T-helper 1 cell treated with Interleukin-12 subunit alpha and Interleukin-12 subunit beta and Interleukin-4 antibody, amounts not matched to agents 30 ng/mL and 1 ng/mL, for 36 hours (primary cell): ENCODE results near the gene CDK5RAP3. TPM values are rescaled to one million over a fixed set of nuclear protein-coding genes. Genes with fewer than 3 reads are reported as not detected.
"Not testable (repeated sequence)": the region's sequence is repeated elsewhere in the genome, so short reads cannot be mapped to it uniquely, and the experiment has no call there.

ENCODE experiments used
- intact Hi-C: fragments of 100-400 bp; cut with micrococcal nuclease; formaldehyde crosslinking; loops from one replicate; pipeline ENCODE4 v1.15.1; 2024
- total RNA-seq: library from RNA; stranded (reverse); gene quantifications from 2 replicates; pipeline ENCODE4 v1.2.3, GENCODE V29; 2022

Gene CDK5RAP3
- 195 and 214 TPM in 2 replicates for total RNA-seq

DNA sequence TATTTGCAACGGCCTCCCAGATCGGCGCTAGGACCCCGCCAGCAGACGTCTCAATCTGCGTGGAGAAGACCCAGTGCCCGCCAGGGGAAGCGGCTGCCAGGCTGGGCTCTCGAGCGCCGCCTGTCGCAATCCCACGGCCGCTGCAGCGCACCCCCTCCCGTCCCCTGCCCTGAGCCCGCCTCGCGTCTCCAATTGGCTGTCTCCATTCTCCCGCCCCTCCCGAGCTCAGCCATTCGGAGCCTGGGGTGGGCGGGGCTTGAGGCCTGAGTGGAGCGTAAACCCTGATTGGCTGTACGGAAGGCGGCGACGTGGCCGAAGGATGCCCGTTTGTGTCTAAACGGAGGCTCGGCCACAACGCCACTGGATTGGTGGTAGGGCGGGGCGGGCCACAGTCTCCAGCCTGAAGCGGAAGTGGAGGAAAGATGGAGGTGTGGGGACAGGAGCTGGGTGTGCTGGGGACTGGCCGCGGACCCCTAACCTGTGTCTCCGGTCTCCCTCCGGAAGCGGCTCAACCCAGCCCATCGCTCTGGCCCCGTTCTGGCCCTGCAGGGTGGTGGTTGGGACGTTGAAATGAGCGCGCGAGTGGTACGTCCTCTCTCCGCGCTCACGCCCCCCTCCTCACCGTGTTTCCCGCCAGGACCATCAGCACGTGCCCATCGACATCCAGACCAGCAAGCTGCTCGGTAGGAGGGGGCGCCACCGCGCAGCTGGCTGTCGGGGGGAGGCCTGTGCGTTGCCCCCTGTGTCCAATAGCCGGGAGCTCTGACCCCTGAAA, at the start of gene CDK5RAP3:
TSS of gene CDK5RAP3 (plus strand) at position 389 of the 775 bp plus-strand sequence. CDS start at position 423, 34 bp downstream.
- intact Hi-C loops: loop anchor here (1.0 to 2.0 kb wide), 10 partner anchors 22 to 921 kb away; partner anchors contain the start of genes ATP5MC1, CBX1, LRRC46 and MRPL10

GRCh38 chr17:47924785-47925677, 45.9 kb upstream of the CDK5RAP3 start:
- intact Hi-C loops: no loop called here

GRCh38 chr17:47925678-47925988, 45.3 kb upstream of the CDK5RAP3 start:
- intact Hi-C loops: no loop called here

GRCh38 chr17:47927821-47928400, 43.0 kb upstream of the CDK5RAP3 start:
- intact Hi-C loops: no loop called here

DNA sequence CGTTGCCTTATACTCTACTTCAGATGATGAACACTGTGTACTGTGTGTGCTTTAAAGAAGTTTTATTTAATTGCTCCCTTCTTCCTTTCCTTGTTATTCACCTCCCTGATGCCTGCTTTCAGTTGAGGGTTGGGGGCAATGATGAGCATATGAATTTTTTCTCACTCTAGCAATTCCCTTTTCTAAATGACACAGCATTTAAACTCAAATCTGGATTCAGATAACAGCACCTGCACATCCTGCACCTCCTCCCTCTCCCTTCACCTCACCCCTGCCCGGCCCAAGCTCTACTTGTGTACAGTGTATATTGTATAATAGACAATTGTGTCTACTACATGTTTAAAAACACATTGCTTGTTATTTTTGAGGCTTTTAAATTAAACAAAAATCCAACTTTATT, 42.5 kb upstream of the CDK5RAP3 start:
- intact Hi-C loops: no loop called here

DNA sequence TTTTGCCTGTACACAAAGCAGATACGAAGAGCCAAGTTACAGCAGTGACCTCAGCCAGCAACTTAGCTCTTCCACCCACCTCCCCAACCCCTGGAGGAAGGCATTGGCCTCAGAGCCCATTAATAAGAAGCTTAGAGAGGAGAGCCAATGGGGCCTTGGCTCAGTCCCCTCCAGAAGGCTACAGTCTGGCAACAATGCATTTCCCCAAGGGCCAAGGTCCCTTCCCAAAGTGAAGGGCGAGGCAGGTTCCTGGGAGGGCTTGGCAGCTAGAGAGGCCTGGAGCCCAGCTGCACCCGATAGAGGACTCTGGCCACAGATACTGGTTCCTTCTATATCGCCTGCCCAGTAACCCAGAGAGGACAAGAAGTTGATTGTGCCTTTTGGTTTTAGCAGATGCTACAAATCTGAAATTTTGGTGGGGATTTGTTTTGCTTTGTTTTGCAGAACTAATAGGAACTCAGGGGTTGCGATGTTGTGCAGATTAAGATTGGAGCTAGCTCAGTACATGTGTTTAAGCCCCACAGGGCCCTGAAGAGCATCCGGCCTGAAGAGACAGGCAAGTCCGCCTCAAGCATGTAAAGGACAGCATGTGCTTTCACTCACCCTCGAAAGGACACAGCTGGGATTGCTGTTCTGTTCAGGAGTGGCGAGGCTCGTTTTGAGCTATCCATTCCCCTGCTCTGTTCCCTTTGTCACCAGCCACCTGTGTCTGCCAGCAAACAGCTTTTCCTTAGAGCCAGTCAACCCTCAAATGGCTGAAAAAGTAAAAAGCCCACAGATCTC, 41.5 kb upstream of the CDK5RAP3 start:
- intact Hi-C loops: no loop called here

DNA sequence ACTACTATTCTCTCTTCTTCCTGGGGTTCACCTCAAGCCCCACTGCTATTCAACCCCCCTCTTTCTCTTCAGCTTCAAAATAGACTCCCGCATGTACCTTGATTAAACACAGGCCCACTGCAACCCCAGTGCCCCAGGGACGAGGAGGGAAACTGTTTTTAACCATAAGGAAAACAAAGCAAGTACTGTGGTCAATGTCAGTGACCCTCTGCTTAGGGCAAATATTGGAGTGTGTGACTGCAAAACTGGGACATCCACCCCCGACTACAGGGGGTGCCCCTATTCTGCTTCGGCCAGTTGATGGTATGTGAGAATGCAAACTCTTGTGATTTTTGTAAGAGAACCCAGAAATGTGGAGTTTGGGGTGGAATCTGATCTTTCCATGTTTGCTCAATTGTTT, 39.1 kb upstream of the CDK5RAP3 start:
- intact Hi-C loops: no loop called here

- intact Hi-C loops: no loop called here
These were observed 36.1 kb upstream of the CDK5RAP3 start for GRCh38 chr17:47934856-47935255.

DNA sequence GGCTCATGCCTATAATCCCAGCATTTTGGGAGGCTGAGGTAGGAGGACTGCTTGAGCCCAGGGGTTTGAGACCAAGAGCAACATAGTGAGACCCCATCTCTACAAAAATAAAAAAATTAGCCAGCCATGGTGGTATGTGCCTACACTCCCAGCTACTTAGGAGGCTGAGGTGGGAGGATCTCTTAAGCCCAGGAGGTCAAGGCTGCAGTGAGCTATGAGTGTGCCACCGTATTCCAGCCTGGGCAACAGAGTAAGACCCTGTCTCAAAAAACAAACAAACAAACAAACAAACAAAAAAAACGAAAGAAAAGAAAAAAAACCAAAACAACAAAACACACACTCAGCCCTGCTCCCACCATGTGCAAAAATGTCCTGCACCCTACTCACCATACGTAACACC, 35.4 kb upstream of the CDK5RAP3 start:
- intact Hi-C loops: not testable (repeated sequence)

GRCh38 chr17:47935961-47936360, 35.0 kb upstream of the CDK5RAP3 start:
- intact Hi-C loops: no loop called here

- intact Hi-C loops: no loop called here
These were observed 33.0 kb upstream of the CDK5RAP3 start for GRCh38 chr17:47937941-47938340.

- intact Hi-C loops: loop anchor here (1.0 to 10.0 kb wide), 8 partner anchors 8 to 951 kb away; partner anchors contain the start of genes ATP5MC1, LRRC46, MRPL10 and NFE2L1
These were observed 29.4 kb upstream of the CDK5RAP3 start, which contains the start of gene PNPO for GRCh38 chr17:47941246-47942095. PNPO (plus strand) TSS chr17:47941571; CDS start chr17:47941676, 105 bp downstream.

DNA sequence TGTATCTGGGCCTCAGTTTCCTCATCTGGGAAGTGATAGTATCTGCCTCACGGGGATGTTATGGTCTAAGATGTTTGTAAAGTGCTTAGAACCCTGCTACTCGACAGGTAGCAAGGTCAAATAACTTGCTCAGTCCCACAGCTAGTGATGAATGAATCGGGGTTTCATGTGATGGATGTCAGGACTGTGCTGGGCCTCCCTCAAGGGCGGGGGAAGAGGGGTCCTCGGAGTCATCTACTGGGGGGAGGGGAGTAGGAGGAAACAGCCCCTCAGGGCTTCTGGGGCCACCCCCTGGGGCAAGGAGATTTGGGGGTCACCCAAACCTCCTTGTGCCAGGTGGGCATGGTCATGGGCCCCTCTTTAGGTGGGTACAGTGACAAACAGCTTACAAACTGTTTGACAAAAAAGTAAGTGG, 28.8 kb upstream of the CDK5RAP3 start:
- intact Hi-C loops: loop anchor here (10.0 kb wide), 1 partner anchor 903 kb away; no protein-coding TSS in a partner anchor

GRCh38 chr17:47942568-47942967, 28.3 kb upstream of the CDK5RAP3 start:
- intact Hi-C loops: loop anchor here (10.0 kb wide), 1 partner anchor 902 kb away; no protein-coding TSS in a partner anchor

- intact Hi-C loops: loop anchor here (5.0 to 10.0 kb wide), 2 partner anchors 162 to 900 kb away; partner anchors contain the start of gene SNX11
These were observed 25.8 kb upstream of the CDK5RAP3 start for GRCh38 chr17:47945080-47945479.

DNA sequence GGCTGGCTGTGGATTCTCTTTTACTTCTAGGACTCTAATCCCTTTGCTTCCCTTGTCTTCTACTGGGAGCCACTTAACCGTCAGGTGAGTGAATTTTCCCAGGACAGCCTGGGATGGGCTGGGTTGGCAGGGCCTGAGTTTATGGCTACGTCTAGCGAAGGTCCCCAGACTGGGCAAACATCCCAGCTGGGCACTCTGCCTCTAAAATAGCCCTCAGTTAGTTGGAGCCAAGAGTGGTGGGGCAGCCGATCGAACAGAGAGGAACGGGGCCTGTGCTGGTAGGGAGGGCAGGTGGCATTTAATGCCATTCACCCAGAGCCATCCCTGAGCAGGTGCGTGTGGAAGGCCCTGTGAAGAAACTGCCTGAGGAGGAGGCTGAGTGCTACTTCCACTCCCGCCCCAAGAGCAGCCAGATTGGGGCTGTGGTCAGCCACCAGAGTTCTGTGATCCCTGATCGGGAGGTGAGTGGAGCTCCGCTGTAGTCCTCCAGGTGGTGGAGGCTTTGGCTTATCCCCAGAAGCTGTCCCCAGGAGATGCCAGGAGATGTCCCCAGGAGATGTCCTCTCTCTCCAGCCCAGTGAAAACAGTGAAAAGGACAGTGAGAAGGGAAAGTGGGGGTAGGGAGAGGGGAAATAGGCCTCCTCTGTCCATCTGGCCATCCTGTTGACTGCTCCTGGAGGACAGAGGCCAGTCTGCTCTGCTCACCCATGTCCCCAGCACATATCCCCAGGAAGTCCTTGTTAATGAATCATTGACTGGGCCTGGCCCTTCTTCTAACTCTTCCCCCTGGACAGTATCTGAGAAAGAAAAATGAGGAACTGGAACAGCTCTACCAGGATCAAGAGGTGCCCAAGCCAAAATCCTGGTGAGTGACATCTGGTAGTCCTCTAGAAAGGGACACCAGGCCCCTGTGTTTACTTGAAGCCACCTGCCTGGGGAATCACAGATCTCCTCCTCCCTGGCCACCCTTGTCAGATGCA, 25.1 kb upstream of the CDK5RAP3 start:
- intact Hi-C loops: loop anchor here (5.0 to 10.0 kb wide), 2 partner anchors 161 to 899 kb away; partner anchors contain the start of gene SNX11

- intact Hi-C loops: loop anchor here (5.0 to 10.0 kb wide), 2 partner anchors 161 to 898 kb away; partner anchors contain the start of gene SNX11
These were observed 24.4 kb upstream of the CDK5RAP3 start for GRCh38 chr17:47946516-47946915.

DNA sequence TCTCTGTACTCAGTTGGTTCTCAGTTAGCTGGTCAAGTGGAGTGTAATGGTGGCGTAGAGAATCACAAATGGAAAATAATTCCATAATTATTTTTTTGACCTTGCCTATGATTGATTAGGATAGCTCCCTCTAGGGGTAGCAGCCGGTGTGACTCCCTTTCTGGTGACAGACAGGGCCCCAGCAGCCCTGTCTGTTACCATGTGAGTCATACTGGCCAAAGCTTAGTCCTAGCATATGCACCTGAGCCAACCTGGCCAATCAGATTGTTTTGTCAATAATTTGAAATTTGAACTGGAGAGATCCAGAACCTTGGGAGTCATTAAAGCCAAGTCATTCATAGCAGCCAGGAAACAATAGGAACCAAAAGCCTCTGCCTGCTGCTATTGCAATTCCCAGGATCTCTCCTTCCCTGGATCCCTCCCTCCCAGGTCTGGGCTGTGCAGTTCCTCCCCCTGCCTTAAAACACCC, 23.9 kb upstream of the CDK5RAP3 start:
- intact Hi-C loops: loop anchor here (5.0 to 10.0 kb wide), 2 partner anchors 160 to 898 kb away; partner anchors contain the start of gene SNX11
